ENCODE measurements around the gene RUVBL2. TPM values are rescaled to one million over a fixed set of nuclear protein-coding genes. Genes with fewer than 3 reads are reported as not detected.

Gene RUVBL2
- total RNA-seq, 1 experiment from 2014 or later = 170 TPM

DNA sequence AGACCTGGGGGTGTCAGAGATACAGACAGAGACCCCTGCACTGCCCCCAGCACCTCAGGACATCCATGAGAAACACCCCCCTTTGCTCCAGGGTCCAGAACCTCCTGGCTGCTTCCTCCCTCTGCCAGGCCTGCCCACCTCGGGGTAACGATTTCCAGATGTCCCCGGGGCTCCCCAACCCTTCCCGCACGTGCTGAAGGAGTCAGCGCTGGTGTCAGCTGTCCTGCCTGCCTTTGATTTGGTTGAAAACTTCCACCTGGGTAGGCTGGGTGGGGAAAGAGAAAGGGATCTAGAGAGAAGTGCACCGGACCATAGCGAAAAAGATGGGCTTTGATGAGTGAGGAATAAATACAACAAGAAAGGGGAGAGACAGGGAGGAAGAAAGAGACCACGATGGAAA lies 65.4 kb downstream of the RUVBL2 start:
- no peak overlapping the region for H3K4me3 ChIP-seq (ENCODE audit: low read depth in 2 of 2, low read length in 2 of 2)
- H3K27ac ChIP-seq (ENCODE audit: low read length) = no peak overlapping the region
- no peaks in the 10 kb centered on the region for H3K4me1 ChIP-seq (ENCODE audit: control insufficient read depth, insufficient read depth, low read length)
- TF ChIP-seq SIN3A (IDR thresholded peaks at IDR 0.05; ENCODE audit: borderline replicate concordance, insufficient read depth, low read depth, low read length) = no peak
- TF ChIP-seq TCF7L2 (IDR thresholded peaks at IDR 0.05; ENCODE audit: low read depth, low read length) = no peak
- TF ChIP-seq CTCF (IDR thresholded peaks at IDR 0.05) = no peak
- no peaks in the 10 kb centered on the region for H3K9me3 ChIP-seq (ENCODE audit: control insufficient read depth, insufficient read depth, low read depth, low read length)
- intact Hi-C loops (cut with micrococcal nuclease; ENCODE audit: unreplicated experiment) (no loop called here), in situ Hi-C loops (cut with HindIII; ENCODE audit: low pct_unique_long_range_greater_than_20kb, low sequenced_read_pairs) (no loop called here)
- no peak for ATAC-seq
- DNase-seq (ENCODE audit: low read depth, low spot score) = no peak
- no peaks in the 10 kb centered on the region for H3K36me3 ChIP-seq (ENCODE audit: control insufficient read depth, insufficient read depth, low read length)
- ChIA-PET CTCF (interaction anchor here (0.7 to 0.8 kb wide), 2 partner anchors 41 to 77 kb away, joined by 3 to 4 read pairs; no protein-coding TSS in a partner anchor), POLR2A (no interaction called here)
- TSS peak; percentile 71 for BruUV-seq (replicated peaks)
- H3K27me3 ChIP-seq (ENCODE audit: control insufficient read depth, insufficient read depth, low read length) = no peaks in the 10 kb centered on the region

GRCh38 chr19:49061000-49061399 lies 67.3 kb downstream of the RUVBL2 start:
- Histone ChIP-seq H3K27me3 (ENCODE audit: control insufficient read depth, insufficient read depth, low read length) (no peaks in the 10 kb centered on the region), H3K27ac (ENCODE audit: low read length) (no peak overlapping the region), H3K9me3 (ENCODE audit: control insufficient read depth, insufficient read depth, low read depth, low read length) (no peaks in the 10 kb centered on the region), H3K36me3 (ENCODE audit: control insufficient read depth, insufficient read depth, low read length) (no peaks in the 10 kb centered on the region), H3K4me1 (ENCODE audit: control insufficient read depth, insufficient read depth, low read length) (peaks cover 4% of the 10 kb centered on the region; the same call in 1 of the 2 replicates), H3K4me3 (ENCODE audit: low read depth in 2 of 2, low read length in 2 of 2) (no peak overlapping the region)
- CTCF ChIA-PET = no interaction called here
- intact Hi-C loops (cut with micrococcal nuclease; ENCODE audit: unreplicated experiment) = no loop called here
- DNase-seq (ENCODE audit: low read depth, low spot score) (no peak), ATAC-seq (no peak)
- no TSS peak for BruUV-seq (replicated peaks)
- in situ Hi-C loops (cut with HindIII; ENCODE audit: low pct_unique_long_range_greater_than_20kb, low sequenced_read_pairs) = no loop called here
- POLR2A ChIA-PET = no interaction called here
- TF ChIP-seq SIN3A (IDR thresholded peaks at IDR 0.05; ENCODE audit: borderline replicate concordance, insufficient read depth, low read depth, low read length) (no peak), REST (IDR thresholded peaks at IDR 0.05; ENCODE audit: insufficient read depth in 1 of 2, low read depth in 2 of 2, low read length in 1 of 2) (no peak)

DNA sequence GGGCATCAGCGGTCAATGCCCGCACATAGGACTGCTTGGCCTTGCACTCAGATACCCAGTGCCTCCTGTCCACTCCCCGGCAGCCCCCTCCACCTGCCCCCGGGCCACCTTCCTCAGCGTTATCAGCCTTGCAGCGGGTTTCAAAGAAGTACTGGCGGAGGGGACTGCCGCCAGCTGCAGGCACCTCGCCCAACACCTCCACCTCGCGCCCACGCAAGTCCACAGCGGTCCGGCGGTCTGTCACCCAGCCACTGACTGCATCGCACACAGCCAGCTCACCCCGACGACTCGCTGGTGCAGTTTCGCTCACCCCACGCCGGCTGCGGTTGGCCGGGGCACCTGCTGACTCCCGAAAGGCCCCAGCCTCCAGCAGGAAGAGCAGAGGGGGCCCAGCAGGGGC lies 67.8 kb downstream of the RUVBL2 start:
- H3K27ac ChIP-seq (ENCODE audit: low read length) = no peak overlapping the region
- no peak for ATAC-seq
- no peaks in the 10 kb centered on the region for H3K27me3 ChIP-seq (ENCODE audit: control insufficient read depth, insufficient read depth, low read length)
- CTCF ChIA-PET = no interaction called here
- intact Hi-C loops (cut with micrococcal nuclease; ENCODE audit: unreplicated experiment) (no loop called here), in situ Hi-C loops (cut with HindIII; ENCODE audit: low pct_unique_long_range_greater_than_20kb, low sequenced_read_pairs) (no loop called here)
- no peaks in the 10 kb centered on the region for H3K9me3 ChIP-seq (ENCODE audit: control insufficient read depth, insufficient read depth, low read depth, low read length)
- no TSS peak for BruUV-seq (replicated peaks)
- H3K4me1 ChIP-seq (ENCODE audit: control insufficient read depth, insufficient read depth, low read length) = peaks cover 4% of the 10 kb centered on the region; the same call in 1 of the 2 replicates
- H3K36me3 ChIP-seq (ENCODE audit: control insufficient read depth, insufficient read depth, low read length) = no peaks in the 10 kb centered on the region
- TF ChIP-seq TCF7L2 (IDR thresholded peaks at IDR 0.05; ENCODE audit: low read depth, low read length) (no peak), SIN3A (IDR thresholded peaks at IDR 0.05; ENCODE audit: borderline replicate concordance, insufficient read depth, low read depth, low read length) (no peak), CTCF (IDR thresholded peaks at IDR 0.05) (no peak), REST (IDR thresholded peaks at IDR 0.05; ENCODE audit: insufficient read depth in 1 of 2, low read depth in 2 of 2, low read length in 1 of 2) (no peak), POLR2AphosphoS5 (IDR thresholded peaks at IDR 0.05; ENCODE audit: low read depth, low read length) (no peak)
- DNase-seq (ENCODE audit: low read depth, low spot score) = no peak
- no peak overlapping the region for H3K4me3 ChIP-seq (ENCODE audit: low read depth in 2 of 2, low read length in 2 of 2)
- POLR2A ChIA-PET = no interaction called here
